ENCODE results near the gene ABT1.

DNA sequence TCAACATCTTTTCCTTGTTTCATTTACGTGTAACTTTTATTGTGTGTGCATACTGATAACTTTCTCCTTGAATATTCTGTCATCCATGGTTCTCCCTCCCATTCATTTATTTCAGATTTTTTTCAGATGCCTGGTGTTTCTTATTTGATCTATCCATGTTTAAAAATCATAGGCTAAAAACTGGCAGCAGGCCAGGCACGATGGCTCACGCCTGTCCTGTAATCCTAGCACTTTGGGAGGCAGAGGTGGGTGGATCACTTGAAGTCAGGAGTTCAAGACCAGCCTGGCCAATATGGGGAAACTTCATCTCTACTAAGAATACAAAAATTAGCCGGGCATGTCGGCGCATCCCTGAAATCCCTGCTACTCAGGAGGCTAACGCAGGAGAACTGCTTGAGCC is 31.1 kb downstream of the ABT1 start:
- no peak for TF ChIP-seq CTCF (IDR thresholded peaks at IDR 0.05)
- no peak for TF ChIP-seq FOXJ3 (CRISPR knock-in tag; IDR thresholded peaks at IDR 0.05; ENCODE audit: borderline replicate concordance)
- no peak for TF ChIP-seq IRF2 (CRISPR knock-in tag; IDR thresholded peaks at IDR 0.05; ENCODE audit: borderline replicate concordance, low read depth)
- TF ChIP-seq NFATC4 (CRISPR knock-in tag; IDR thresholded peaks at IDR 0.05) = no peak
- TF ChIP-seq TEAD4 (CRISPR knock-in tag; IDR thresholded peaks at IDR 0.05) = no peak
